OCI-LY1 (cell line): ENCODE data around the gene VWA1.

Experiments
- EZH2 ChIP-seq: fragments of 200-600 bp; sonication (generic), shearing (Covaris generic); IDR thresholded peaks from 2 replicates; pipeline ENCODE4 v1.8.0; 2017; ENCODE audit warnings: borderline replicate concordance, mixed run types, mild to moderate bottlenecking, antibody characterized with exemption, low read length, moderate library complexity, mixed read lengths
- TF ChIP-seq, protein P1 (sequence below): fragments of 200-600 bp; sonication (generic), shearing (Covaris generic); IDR thresholded peaks from 2 replicates; pipeline ENCODE4 v1.5.1; 2017; ENCODE audit warnings: mild to moderate bottlenecking, antibody characterized with exemption, low read length, moderate library complexity, mixed read lengths

DNA sequence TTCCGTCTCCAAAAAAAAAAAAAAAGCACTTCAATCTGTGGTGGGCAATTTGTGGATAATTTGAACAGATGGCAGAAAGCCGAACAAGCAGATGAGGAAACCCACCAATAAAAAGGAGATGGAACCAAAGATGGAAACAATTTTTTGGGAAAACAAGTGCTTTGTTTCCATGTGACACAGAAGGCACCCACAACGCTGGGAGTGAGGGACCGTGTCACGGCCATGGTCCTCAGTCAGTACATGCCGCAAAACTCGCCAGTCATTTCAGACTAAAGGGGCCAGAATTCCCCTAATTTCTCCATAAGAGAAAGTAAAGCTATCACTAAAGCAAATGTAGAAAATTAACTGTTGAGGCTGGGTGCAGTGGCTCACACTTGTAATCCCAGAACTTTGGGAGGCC lies 41.4 kb upstream of the VWA1 start:
- TF ChIP-seq, protein P1, sequence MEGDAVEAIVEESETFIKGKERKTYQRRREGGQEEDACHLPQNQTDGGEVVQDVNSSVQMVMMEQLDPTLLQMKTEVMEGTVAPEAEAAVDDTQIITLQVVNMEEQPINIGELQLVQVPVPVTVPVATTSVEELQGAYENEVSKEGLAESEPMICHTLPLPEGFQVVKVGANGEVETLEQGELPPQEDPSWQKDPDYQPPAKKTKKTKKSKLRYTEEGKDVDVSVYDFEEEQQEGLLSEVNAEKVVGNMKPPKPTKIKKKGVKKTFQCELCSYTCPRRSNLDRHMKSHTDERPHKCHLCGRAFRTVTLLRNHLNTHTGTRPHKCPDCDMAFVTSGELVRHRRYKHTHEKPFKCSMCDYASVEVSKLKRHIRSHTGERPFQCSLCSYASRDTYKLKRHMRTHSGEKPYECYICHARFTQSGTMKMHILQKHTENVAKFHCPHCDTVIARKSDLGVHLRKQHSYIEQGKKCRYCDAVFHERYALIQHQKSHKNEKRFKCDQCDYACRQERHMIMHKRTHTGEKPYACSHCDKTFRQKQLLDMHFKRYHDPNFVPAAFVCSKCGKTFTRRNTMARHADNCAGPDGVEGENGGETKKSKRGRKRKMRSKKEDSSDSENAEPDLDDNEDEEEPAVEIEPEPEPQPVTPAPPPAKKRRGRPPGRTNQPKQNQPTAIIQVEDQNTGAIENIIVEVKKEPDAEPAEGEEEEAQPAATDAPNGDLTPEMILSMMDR = no peak
- no peak for TF ChIP-seq EZH2
